HG02678 (cell line): Measurements from ENCODE around the gene TPBGL.

Source experiments
- ATAC-seq: cut with Tn5 transposase; IDR thresholded peaks from one replicate; pipeline ENCODE4 v1.9.1; 2021; ENCODE audit warnings: mild to moderate bottlenecking, moderate library complexity; ENCODE audit not compliant: unreplicated experiment

Gene TPBGL

DNA sequence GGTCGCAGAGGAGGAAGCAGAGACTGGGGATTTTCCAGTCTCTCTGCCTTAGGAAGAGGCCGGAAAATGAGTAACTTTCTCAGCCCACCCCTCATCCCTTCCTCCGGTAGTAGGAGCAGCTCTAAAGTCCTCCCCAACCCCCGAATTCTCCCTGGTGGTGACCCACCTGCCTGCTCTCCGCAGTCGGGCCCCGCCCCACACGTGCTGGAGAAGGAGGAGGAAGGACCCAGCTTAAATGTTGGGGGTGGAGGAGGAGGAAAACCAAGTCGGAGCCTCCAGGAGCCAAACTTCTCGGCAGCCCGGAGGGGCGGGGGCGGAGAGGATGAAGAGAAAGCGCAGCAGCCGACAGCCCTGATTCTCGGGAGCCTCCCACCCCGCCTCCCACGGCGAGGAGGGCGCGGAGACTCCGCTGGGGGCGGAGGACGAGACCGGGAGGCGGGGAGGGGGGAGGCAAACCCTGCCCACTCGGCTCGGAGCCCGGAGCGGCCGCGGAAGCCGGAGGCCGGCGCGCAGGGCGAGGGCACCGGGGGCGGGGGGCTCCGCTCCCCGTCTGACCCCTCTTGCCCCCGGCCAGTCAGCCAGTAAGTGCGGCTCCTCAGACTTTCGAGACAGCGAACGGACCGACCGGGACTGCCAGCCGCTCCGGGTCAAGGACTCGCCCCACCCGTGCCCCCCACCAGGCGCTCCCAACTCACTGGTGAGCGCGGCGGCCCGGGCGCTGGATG, at the start of gene TPBGL:
Gene TPBGL (plus strand): TSS at position 464 of the 725 bp plus-strand sequence. CDS start 276 bp downstream, outside the sequence.
- no peak for ATAC-seq

- ATAC-seq: no peak
These were observed 49.2 kb upstream of the TPBGL start for GRCh38 chr11:75191330-75191717.

- ATAC-seq: no peak
These were observed 47.3 kb upstream of the TPBGL start for GRCh38 chr11:75193271-75193670.

- no peak for ATAC-seq
These were observed 46.9 kb upstream of the TPBGL start for GRCh38 chr11:75193711-75194110.

DNA sequence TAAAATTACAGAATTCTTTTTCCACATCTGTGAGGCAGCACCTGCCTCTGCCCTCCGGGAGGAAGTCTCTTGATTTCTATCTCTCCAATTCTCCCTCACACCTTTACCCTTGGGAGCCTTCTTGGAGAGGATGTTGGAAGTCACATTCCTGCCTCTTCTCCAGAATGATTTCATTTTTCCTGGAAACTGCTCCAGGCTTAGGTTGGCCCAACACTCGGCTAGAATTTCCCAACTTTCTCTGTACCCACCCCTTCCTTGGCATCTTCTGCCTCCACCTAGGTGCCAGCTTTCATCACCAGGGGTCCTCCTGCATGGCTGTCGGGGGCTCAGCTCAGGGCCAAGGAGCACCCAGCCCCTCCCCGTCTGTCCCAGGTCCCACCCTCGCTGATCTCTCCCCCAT, 46.4 kb upstream of the TPBGL start:
- ATAC-seq: no peak

DNA sequence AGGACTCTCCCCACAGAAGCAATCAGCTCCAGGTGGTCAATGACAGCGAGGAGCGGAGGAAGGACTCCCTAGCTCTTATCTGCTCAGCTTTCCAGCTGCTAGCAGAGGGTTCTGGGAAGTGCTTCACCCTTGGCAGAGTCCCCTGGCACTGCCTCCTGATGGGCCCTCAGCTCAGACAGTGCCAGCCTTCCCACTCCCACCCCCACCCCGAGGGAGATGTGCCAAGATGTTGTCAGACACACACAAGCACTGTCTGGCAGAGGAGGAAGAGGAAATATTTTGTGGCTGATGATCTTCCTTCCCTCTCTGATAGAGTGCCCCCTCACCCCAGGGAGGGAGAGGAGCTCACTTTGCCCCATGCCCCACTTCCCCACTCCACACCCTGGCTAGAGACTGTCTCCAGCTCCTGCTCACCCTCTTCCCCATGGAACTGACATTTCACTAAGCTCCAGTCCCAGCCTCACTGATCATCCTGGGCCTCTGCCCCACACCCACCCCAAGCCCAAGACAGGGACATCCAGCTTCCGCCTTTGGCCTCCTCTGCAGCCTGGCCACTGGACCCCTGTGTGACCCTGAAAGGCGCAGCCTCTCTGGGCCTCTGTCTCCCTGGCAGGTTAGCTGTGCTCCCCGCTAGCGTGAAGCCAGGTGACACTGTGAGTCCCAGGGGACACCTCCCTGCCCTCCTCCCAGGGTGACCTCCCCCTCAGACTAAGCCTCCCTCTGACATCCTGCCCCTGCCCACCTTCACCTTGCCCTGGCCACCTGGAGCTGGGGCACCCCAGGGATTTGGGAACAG, 45.2 kb upstream of the TPBGL start:
- ATAC-seq: no peak

- ATAC-seq: no peak
These were observed 44.1 kb upstream of the TPBGL start for GRCh38 chr11:75196426-75196825.

DNA sequence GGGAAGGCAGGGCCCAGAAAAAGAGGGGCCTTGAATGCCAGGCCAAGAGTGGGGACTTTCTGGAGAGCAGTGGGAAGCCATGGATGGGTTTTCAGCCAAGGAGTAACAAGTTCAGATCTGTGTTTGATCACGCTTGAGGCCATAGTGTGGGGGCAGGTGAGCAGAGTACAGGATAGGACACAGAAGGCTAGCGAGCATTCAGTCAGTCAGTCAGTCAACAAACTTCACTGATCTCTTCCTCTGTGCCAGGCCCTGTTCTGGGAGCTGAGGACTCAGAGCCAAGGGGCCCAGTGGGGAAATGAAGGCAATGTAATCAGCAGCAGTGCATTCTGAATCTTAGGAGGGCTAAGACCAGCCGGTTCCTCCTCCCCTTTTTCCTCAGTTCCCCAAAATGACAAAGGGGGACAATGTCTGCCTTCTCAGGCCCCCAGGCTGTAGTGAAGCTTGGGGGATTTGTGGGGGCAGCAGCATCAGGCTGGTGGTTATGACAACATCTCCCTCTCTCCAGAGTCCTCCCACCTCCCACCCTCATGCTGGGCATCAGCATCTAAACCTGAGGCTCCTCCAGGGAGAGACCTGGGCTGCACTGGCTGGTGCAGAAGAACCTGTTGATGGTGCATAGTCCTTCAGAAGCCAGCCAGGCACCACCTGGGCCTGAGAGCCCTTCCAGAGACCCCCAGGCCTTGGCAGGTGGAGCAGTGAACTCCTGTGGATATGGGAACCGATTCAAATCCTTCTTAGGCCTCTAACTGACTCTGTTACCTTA, 42.9 kb upstream of the TPBGL start:
- ATAC-seq: no peak

DNA sequence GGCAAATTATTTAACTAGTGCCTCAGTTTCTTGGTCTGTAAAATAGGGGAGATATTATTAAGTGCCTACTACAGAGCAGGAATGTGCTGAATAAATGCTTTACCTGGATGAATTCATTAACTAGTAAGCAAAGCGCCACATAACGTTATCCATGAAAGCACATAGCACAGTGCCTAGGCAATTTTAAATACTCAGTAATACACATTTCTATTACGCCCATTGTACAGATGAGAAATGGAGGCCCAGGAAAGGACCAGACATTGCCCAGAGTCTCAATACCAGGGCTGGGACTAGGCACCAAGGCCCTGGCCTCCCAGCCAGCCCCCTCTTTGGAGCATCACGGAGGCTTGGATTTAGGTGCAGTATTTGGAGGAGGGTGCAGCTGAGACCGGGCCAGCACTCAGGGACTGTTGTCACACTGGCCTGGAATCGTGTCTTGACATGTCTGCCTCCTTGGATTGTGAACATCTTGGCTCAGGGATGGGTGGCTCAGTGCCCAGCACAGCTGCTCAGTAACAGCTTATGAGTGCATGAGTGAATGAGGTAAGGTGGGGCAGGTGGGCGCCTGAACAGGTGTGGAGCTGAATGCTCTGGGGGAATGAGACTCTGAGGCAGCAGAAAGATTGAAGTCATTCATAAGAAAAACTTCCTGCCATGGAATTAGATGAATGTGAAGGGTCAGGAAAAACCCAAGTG, 42.1 kb upstream of the TPBGL start:
- no peak for ATAC-seq

DNA sequence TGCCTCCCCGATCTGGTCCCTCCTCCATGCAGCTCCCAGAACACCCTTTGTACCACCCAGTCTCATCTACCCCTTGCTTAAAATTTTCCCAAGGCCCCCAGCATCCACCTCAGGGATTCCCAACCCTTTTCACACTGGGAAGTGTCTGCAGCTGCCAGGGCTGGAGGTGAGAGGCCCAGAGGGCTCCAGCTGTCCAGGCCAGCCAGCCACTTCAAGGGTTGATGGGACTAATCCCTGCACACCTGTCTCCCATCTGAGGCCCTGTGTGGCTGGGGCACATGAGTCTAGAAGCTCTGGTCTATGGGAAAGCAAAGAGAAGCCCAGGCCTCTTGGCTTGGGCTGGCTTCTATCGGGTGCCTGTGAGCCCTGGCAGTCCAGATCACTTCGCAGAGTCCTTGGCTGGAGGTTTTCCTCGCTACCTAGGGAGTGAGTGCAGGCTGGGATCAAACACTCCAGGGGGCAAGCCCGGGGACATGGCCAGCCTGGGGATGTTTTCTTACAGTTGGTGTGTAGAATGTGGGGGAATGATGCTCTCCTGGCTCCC, 41.1 kb upstream of the TPBGL start:
- ATAC-seq: no peak

DNA sequence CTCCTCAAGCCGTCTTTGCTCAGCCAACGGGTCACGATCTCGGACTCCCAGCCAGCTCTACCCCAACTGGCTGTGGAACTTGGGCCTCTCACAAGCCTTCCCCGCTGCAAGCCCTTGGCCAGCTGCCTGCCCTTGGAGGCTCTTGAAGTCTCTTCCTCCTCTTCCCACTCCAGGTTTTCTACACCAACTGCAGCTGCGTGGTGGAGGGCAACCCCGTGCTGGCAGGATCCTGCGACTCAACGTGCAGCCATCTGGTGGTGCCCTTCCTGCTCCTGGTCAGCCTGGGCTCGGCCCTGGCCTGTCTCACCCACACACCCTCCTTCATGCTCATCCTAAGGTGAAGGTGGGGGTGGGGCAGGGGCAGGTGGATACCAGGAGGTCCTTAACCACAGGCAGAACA, 40.5 kb upstream of the TPBGL start:
- no peak for ATAC-seq

GRCh38 chr11:75200531-75200930, 40.0 kb upstream of the TPBGL start:
- ATAC-seq: no peak

DNA sequence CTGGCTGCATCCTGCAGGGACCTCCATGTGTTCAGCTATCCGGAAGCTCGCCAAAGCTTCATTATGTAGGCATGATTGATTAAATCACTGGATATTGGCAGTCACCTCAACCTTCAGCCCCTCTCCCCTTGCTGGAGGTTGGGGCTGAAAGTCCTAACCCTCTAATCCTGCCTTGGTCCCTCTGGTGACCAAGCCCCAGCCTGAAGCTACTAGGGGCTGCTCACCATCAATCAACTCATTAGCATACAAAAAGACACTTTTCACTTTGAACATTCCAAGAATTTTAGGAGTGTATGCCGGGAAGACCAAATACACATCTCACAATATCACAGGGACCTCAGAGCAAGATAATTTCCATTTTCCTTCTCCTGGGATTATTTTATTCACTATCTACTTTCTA, 38.8 kb upstream of the TPBGL start:
- ATAC-seq: no peak

GRCh38 chr11:75202195-75202594, 38.4 kb upstream of the TPBGL start:
- no peak for ATAC-seq

DNA sequence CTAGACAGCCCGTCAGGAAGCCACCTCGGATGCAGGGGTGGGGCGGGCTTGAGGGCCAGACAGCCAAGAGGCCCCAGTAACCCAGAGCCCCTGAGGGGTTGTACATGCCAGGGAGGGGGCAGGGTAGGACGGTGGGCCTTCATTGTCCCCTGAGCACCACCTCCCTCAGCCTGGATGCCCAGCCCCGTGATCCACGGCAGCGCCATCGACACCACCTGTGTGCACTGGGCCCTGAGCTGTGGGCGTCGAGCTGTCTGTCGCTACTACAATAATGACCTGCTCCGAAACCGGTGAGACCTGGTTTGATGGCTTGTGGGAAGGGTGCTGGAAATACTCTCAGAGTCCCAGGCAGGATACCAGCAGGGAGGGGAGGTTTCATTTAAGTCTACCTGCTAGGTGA, 37.4 kb upstream of the TPBGL start:
- ATAC-seq: no peak

GRCh38 chr11:75203641-75204011, 36.9 kb upstream of the TPBGL start:
- ATAC-seq: no peak

DNA sequence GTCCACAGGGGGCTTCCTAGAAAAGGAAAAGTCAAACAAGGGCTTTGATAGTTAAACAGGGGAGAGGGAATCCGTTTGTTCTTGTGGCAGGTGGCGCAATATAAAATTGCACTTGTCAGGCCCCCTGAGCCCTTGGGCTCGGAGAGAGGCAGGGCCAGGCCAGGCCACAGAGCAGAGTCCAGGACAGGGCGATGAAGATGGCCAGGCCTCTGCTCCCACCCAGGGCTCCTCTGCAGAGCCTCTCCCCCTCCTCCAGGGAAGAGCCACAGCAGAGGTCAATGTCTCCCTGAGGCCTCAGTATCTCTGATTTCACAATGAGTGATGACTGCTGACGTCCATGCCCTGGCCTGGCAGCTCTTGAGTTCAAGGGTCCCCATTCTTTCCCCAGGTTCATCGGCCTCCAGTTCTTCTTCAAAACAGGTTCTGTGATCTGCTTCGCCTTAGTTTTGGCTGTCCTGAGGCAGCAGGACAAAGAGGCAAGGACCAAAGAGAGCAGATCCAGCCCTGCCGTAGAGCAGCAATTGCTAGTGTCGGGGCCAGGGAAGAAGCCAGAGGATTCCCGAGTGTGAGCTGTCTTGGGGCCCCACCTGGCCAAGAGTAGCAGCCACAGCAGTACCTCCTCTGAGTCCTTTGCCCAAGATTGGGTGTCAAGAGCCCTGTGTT, 36.4 kb upstream of the TPBGL start:
- no peak for ATAC-seq

DNA sequence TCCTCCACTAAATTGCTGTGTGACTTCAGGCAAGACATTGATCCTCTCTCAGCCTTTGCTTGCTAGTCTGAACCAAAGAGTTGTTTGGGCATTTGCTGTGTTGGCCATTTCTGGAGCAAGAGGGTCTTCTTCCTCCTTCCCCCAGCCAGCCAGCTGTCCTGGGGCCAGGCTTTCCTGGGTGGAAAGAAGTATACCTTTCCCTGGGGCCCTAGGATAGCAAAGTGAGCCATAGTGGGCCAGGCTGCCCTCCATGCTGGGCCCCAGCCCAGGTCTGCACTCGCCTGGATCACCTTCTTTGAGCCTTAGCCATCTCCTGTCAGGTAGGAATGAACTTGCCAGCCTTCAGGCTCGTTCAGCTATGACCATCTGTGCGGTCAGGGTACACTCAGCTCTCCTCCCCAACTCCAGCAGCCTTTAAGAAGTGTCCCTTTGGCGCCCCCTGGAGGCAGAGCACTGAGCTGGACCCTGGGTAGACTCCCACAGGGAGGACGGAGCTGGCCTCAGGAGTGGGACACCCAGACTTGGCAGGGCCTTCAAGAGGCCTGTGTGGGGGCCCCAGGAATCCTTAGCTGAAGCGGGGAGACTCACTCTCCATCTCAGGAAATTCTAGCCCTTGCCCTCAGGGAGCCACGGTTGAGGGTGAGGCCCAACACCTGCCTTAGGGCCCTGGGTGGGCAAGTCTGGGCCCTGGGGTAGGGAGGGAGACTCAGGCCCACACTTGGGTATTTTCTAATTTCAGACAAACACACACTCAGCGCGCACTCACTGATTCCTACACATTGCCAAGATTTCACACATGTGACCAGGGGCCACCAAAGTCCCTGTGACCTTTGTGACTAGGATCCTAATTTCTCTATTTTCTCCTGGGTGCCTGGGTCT, 35.6 kb upstream of the TPBGL start:
- ATAC-seq: peak; percentile 79

GRCh38 chr11:75205564-75206020, 35.0 kb upstream of the TPBGL start:
- ATAC-seq: no peak
